ENCODE results near the gene GNG7. TPM values are rescaled to one million over a fixed set of nuclear protein-coding genes. Genes with fewer than 3 reads are reported as not detected.

GNG7 gene
- total and polyA plus RNA-seq, 2 donors (not counting 3 experiments of a cell fraction or from before 2014, with no cell fraction given) = 0.29 to 0.84 TPM

- Histone ChIP-seq H3K79me2 (ENCODE audit: control insufficient read depth, insufficient read depth, low read length) (no peaks in the 10 kb centered on the region), H3K27ac (ENCODE audit: insufficient read depth, low read depth, low read length) (no peak overlapping the region), H3K4me2 (ENCODE audit: insufficient read depth, low read length) (no peak overlapping the region), H2AFZ (ENCODE audit: low read depth, low read length) (no peak overlapping the region), H3K36me3 (ENCODE audit: control insufficient read depth in 2 of 2, extremely low read depth in 1 of 2, insufficient read depth in 2 of 2, low read length in 2 of 2) (no peaks in the 10 kb centered on the region), H4K20me1 (replicated peaks; ENCODE audit: control insufficient read depth, extremely low read depth, insufficient read depth, low read length) (no peaks in the 10 kb centered on the region), H3K9ac (replicated peaks; ENCODE audit: extremely low read depth, insufficient read depth, low read length) (no peak overlapping the region), H3K27me3 (ENCODE audit: control insufficient read depth in 2 of 2, insufficient read depth in 2 of 2, low read length in 2 of 2) (no peaks in the 10 kb centered on the region), H3K4me1 (ENCODE audit: control insufficient read depth, extremely low read depth, insufficient read depth, low read length) (peaks cover 10% of the 10 kb centered on the region), H3K9me1 (replicated peaks; ENCODE audit: control insufficient read depth, extremely low read depth, insufficient read depth, low read length) (no peaks in the 10 kb centered on the region), H3K4me3 (replicated peaks in 1 of 3; ENCODE audit: insufficient read depth in 1 of 3, low read depth in 1 of 3, low read length in 3 of 3) (no peak overlapping the region), H3K9me3 (replicated peaks; ENCODE audit: control insufficient read depth, insufficient read depth, low read length) (no peaks in the 10 kb centered on the region)
- no peak for FAIRE-seq
- no peak for DNase-seq (ENCODE audit: low read depth, low spot score)
- intact Hi-C loops (cut with micrococcal nuclease) (no loop called here), dilution Hi-C loops (cut with MboI; ENCODE audit: extremely low pct_ligation_motif_present, low sequenced_read_pairs) (loop anchor here (10.0 kb wide), 1 partner anchor 64 kb away; no protein-coding TSS in a partner anchor)
- ChIA-PET POLR2A (no interaction called here), CTCF (interaction anchor here (0.9 kb wide), 1 partner anchor 9 kb away, joined by 3 read pairs; no protein-coding TSS in a partner anchor)
- TF ChIP-seq POLR2AphosphoS5 (IDR thresholded peaks at IDR 0.05; ENCODE audit: insufficient read depth, low read depth, low read length) = no peak
- TF ChIP-seq, protein P1, sequence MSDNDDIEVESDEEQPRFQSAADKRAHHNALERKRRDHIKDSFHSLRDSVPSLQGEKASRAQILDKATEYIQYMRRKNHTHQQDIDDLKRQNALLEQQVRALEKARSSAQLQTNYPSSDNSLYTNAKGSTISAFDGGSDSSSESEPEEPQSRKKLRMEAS (IDR thresholded peaks at IDR 0.05; ENCODE audit: insufficient read depth, insufficient read length) = no peak
- TF ChIP-seq MYC (IDR thresholded peaks at IDR 0.05; ENCODE audit: low read depth, low read length) = no peak
- no peak for TF ChIP-seq FOS (IDR thresholded peaks at IDR 0.05; ENCODE audit: borderline replicate concordance, insufficient read depth, low read length)
- no TSS peak for BruUV-seq (replicated peaks)
Observed at GRCh38 chr19:2690856-2691255, 11.6 kb downstream of the GNG7 start.

GRCh38 chr19:2686360-2686759 is 16.1 kb downstream of the GNG7 start:
- ChIA-PET CTCF (interaction anchor here (1.0 kb wide), 1 partner anchor 24 kb away, joined by 3 read pairs; no protein-coding TSS in a partner anchor), POLR2A (no interaction called here)
- Histone ChIP-seq H3K4me1 (ENCODE audit: control insufficient read depth, extremely low read depth, insufficient read depth, low read length) (no peaks in the 10 kb centered on the region), H3K4me2 (ENCODE audit: insufficient read depth, low read length) (no peak overlapping the region), H3K79me2 (ENCODE audit: control insufficient read depth, insufficient read depth, low read length) (no peaks in the 10 kb centered on the region), H4K20me1 (replicated peaks; ENCODE audit: control insufficient read depth, extremely low read depth, insufficient read depth, low read length) (no peaks in the 10 kb centered on the region), H3K36me3 (ENCODE audit: control insufficient read depth in 2 of 2, extremely low read depth in 1 of 2, insufficient read depth in 2 of 2, low read length in 2 of 2) (no peaks in the 10 kb centered on the region), H3K4me3 (replicated peaks in 1 of 3; ENCODE audit: insufficient read depth in 1 of 3, low read depth in 1 of 3, low read length in 3 of 3) (no peak overlapping the region), H3K27ac (ENCODE audit: insufficient read depth, low read depth, low read length) (no peak overlapping the region), H3K27me3 (ENCODE audit: control insufficient read depth in 2 of 2, insufficient read depth in 2 of 2, low read length in 2 of 2) (no peaks in the 10 kb centered on the region), H2AFZ (ENCODE audit: low read depth, low read length) (no peak overlapping the region), H3K9ac (replicated peaks; ENCODE audit: extremely low read depth, insufficient read depth, low read length) (no peak overlapping the region), H3K9me3 (replicated peaks; ENCODE audit: control insufficient read depth, insufficient read depth, low read length) (no peaks in the 10 kb centered on the region), H3K9me1 (replicated peaks; ENCODE audit: control insufficient read depth, extremely low read depth, insufficient read depth, low read length) (no peaks in the 10 kb centered on the region)
- dilution Hi-C loops (cut with MboI; ENCODE audit: extremely low pct_ligation_motif_present, low sequenced_read_pairs) = no loop called here
- FAIRE-seq (no peak), DNase-seq (ENCODE audit: low read depth, low spot score) (no peak)
- no peak for TF ChIP-seq MYC (IDR thresholded peaks at IDR 0.05; ENCODE audit: low read depth, low read length)
- no peak for TF ChIP-seq GATA2 (IDR thresholded peaks at IDR 0.05; ENCODE audit: insufficient read depth, insufficient read length, low read depth, low read length)
- TF ChIP-seq EZH2 (IDR thresholded peaks at IDR 0.05; ENCODE audit: borderline replicate concordance, low read depth, low read length, severe bottlenecking) = no peak
- TF ChIP-seq, protein P1 (IDR thresholded peaks at IDR 0.05; ENCODE audit: insufficient read depth, insufficient read length) = no peak
- no peak for TF ChIP-seq JUN (IDR thresholded peaks at IDR 0.05; ENCODE audit: borderline replicate concordance, insufficient read depth, insufficient read length, low read depth)
- TF ChIP-seq POLR2A (IDR thresholded peaks at IDR 0.05; ENCODE audit: low read depth, low read length) = no peak
- TF ChIP-seq FOS (IDR thresholded peaks at IDR 0.05; ENCODE audit: borderline replicate concordance, insufficient read depth, low read length) = no peak
- TF ChIP-seq, protein P2, sequence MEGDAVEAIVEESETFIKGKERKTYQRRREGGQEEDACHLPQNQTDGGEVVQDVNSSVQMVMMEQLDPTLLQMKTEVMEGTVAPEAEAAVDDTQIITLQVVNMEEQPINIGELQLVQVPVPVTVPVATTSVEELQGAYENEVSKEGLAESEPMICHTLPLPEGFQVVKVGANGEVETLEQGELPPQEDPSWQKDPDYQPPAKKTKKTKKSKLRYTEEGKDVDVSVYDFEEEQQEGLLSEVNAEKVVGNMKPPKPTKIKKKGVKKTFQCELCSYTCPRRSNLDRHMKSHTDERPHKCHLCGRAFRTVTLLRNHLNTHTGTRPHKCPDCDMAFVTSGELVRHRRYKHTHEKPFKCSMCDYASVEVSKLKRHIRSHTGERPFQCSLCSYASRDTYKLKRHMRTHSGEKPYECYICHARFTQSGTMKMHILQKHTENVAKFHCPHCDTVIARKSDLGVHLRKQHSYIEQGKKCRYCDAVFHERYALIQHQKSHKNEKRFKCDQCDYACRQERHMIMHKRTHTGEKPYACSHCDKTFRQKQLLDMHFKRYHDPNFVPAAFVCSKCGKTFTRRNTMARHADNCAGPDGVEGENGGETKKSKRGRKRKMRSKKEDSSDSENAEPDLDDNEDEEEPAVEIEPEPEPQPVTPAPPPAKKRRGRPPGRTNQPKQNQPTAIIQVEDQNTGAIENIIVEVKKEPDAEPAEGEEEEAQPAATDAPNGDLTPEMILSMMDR (IDR thresholded peaks at IDR 0.05; ENCODE audit: extremely low read depth in 1 of 2, insufficient read depth in 1 of 2, low read depth in 1 of 2, low read length in 2 of 2) = no peak
- TF ChIP-seq POLR2AphosphoS5 (IDR thresholded peaks at IDR 0.05; ENCODE audit: insufficient read depth, low read depth, low read length) = no peak
- BruUV-seq (replicated peaks) = no TSS peak
- intact Hi-C loops (cut with micrococcal nuclease) = no loop called here

Data from endothelial cell of umbilical vein (primary cell).